Stimulated activated CD8-positive, alpha-beta memory T cell treated with anti-CD3 and anti-CD28 coated beads, Interleukin-7, amount 100 ng/mL, for 24 hours (primary cell): ENCODE results near the gene F10.
"Not testable (repeated sequence)": the region's sequence is repeated elsewhere in the genome, so short reads cannot be mapped to it uniquely, and the experiment has no call there.

Source experiments
- DNase-seq: peaks from one replicate; pipeline ENCODE4 v3.0.0-alpha.2; 2020; ENCODE audit warnings: low read depth

Gene F10

DNA sequence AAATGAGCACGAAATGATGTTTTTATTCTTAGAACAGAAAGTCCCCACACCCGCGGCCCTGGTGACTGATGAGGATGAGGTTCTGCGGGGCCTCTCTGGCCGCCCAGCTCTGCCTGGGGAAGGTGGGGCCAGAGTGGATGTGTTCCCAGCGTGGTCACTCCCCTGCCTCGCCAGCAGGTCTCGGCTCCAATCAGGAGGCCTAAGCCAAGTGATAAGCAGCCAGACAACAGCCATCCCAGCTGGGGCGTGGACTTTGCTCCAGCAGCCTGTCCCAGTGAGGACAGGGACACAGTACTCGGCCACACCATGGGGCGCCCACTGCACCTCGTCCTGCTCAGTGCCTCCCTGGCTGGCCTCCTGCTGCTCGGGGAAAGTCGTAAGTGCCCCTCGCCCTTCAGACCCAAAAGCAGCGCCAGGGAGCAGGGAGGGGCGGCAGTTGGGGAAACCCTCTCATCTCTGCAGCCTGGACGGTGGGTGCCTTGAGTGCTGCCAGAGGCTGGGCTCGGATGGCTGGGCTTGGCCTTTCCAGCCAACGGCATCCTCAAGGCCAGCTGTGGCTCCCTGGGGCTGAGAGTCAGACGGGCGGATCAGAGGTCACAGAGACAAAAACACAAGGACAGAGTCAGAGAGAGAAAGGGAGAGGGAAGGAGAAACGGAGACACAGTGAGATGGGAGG lies at the start of gene F10:
TSS of gene F10 (plus strand) at position 250 of the 676 bp plus-strand sequence. CDS start at position 307, 57 bp downstream.
- DNase-seq = no peak

DNA sequence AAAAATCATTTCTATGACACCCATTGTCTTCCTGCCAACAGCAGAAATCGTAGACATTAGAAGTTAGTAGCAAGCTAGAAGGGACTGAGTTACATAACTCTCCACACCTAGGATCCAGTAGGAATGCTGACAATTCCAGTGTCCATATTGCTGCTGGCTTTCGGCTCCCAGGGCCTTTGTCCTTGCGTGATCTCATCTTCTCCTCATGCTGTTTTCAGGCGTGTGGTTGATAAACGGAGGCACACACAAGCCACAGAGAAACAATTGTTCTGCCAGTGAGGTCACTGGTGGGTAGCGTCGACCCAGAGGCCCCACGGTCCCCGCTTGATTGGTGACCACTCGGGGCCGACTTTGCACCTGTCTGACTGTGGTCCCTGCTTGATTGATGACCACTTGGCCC lies 48.7 kb upstream of the F10 start:
- no peak for DNase-seq

- DNase-seq = no peak
These were observed 48.2 kb upstream of the F10 start for GRCh38 chr13:113074401-113074800.

GRCh38 chr13:113074876-113075275 lies 47.7 kb upstream of the F10 start:
- no peak for DNase-seq

DNA sequence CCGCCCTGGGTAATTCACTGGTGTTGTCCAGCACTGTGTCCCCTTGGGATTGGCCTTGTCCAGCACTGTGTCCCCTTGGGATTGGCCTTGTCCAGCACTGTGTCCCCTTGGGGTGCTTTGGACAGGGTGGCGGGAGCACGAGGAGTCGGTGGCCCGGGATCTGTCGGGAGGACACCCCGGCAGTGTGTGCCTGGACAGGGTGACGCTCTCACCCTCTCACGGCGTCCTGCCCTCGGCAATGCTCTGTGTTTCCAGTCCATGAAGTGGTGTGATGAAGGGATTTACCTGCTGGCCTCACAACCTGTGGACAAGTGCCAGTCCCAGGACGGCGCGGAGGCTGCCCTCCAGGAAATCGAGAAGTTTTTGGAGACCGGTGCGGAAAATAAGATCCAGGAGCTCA lies 46.9 kb upstream of the F10 start:
- no peak for DNase-seq

- DNase-seq = no peak
These were observed 45.8 kb upstream of the F10 start for GRCh38 chr13:113076681-113077401.

GRCh38 chr13:113077566-113077952 lies 45.0 kb upstream of the F10 start:
- no peak for DNase-seq

DNA sequence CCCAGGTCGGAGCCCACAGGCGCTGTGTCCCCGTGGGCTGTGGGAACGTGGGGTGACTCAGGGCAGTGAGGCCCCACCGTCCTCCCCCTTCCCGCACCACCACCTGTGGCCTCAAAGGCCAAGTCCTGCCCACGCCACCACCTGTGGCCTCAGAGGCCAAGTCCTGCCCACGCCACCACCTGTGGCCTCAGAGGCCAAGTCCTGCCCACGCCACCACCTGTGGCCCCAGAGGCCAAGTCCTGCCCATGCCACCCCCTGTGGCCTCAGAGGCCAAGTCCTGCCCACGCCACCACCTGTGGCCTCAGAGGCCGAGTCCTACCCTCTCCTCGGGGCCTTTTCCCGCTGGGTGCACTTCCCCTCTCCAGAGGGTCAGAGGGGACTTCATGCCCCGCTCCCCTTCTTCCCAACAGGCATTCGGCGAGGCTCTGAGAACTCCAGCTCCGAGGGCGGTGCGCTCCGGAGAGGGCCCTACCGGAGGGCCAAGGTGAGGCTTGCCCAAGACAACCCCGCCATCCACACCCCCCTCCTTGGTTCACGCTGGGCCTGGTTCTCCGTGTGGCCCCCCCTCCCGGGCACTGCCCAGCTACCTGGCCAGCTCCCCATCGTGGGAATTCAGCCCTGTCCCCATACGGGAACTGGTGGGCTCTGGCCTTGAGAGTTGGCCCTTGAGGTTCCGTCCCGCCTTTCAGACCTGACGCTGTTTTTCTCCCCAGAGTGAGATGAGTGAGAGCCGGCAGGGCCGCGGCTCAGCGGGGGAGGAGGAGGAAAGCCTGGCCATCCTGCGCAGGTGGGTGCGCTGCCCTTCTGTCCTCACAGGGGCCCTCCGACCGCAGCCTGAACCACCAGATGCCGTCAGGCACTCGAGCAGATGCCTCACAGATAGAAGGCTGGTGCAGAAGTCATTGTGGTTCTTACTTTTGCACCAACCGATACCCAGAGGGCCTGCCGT lies 44.4 kb upstream of the F10 start:
- no peak for DNase-seq

- DNase-seq = no peak
These were observed 43.5 kb upstream of the F10 start for GRCh38 chr13:113078902-113079780.

- not testable (repeated sequence) for DNase-seq
These were observed 42.9 kb upstream of the F10 start for GRCh38 chr13:113079781-113080080.

DNA sequence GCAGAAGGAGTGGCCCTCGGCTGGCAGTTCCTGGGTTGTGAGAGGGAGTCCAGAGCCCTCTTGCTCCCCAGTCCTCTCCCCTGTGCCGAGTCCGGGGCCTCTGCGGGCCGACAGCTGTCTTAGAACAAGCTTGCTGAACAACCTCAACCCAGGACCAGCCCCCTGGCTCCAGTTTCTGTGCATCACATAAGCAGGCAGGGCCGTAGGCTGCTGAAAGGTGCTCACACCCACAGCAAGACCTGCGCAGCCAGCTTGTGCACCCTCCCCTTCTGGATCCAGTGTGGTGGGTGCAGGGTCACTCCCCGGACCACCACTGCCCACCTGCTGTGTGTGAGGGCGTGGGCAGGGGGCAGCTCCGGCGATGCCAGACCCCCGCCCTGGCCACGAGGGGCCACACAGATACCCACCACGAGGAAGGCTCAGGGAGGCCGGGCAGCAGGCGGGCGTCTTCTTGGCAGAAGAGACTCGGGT lies 42.2 kb upstream of the F10 start:
- no peak for DNase-seq

DNA sequence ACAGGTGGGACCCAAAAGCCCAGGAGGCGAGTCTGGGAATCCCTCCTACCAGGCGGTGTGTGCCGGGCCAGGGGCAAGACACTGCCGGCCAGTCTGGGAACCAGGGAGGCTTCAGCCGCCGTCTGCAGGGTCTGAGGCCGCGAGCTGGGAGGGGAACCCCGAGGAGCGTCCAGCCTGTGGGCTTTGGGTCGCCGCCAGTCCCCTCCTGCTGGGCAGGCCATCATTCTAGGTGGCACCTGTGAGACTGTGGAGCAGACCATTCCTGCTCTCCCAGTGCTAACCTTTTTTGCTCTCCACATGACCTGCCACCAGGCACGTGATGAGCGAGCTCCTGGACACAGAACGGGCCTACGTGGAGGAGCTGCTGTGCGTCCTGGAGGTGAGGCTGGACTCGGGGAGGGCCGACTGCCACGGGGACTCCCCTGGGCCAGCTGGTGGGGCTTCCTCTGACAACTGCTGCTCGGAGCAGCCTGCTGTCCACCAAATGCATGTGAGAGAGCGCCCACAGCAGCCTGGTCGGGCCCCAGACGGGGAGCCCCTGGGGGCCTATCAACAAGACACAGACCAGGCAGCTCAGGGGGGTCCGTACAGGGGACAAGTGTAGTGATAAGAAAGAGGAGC lies 41.6 kb upstream of the F10 start:
- DNase-seq = no peak

GRCh38 chr13:113082198-113083021 lies 40.2 kb upstream of the F10 start:
- DNase-seq = no peak

DNA sequence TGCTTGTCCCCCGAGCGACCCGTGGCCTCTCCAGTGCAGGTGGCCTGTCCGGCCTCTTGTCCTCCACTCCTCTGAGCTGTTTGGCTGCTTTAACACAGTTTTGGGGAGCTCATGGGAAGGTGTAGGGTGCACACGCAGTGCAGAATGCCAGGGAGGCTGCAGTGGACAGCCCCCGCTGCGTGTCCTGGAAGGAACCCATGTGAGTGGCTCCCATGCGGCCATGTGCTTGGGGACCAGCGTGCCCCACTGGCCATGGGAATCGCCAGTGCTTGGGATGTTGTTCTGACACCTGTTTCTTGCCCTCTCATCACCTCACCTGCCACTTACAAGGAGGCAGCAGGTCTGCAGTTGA lies 39.6 kb upstream of the F10 start:
- DNase-seq = no peak

GRCh38 chr13:113083402-113084061 lies 39.1 kb upstream of the F10 start:
- DNase-seq = no peak

- DNase-seq = no peak
These were observed 38.3 kb upstream of the F10 start for GRCh38 chr13:113084094-113084942.

DNA sequence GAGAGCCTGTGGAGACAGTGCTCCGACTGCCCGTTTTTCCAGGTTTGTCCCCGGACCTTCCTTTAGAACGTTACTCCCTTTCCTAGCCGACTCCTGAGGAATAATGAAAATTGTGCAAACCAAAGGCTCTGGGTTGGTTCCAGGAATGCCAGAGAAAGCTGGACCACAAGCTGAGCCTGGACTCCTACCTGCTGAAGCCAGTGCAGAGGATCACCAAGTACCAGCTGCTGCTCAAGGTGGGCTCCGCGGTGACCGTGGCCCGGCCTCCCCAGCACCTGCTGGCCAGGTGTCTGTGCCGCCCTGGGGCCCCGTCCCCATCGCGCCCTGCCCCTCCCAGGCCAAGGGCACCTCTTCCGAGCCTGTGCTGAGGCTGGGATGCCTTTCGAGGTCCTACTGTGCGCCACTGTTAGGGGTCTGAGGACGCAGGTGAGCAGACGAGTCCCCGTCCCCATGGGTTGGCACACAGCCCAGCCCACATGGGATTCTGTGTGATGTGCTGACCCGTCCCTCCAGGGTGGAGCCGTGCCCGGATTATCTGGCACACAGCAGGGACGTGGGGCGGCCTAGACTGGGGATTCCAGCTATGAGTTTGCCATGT lies 37.6 kb upstream of the F10 start:
- no peak for DNase-seq

GRCh38 chr13:113086031-113086750 lies 36.4 kb upstream of the F10 start:
- DNase-seq = no peak
